ENCODE measurements around the gene IGF2BP2.
A peak's percentile ranks its signal among the peaks of the same experiment; 100 is the strongest.
"Not testable (repeated sequence)": the region's sequence is repeated elsewhere in the genome, so short reads cannot be mapped to it uniquely, and the experiment has no call there.

Gene IGF2BP2

DNA sequence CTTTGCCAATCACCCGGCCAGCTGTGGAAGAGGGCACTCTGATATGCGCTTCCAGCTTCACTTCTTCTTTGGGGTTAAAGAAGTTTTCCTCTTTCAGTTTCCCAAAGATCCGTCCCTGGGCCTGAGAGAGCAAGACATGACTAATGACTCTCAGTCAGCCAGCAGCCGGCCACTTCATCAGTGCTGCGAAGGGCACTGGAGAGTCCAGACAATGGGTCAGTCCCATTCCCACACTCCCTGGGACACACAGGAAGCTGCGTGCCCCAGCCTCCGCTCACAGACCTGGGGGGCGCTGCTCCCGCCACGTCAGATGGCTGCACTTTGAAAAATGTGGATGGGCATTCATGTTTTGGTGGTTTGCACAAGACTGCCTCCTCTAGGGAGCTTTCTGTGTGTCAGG, 175.4 kb downstream of the IGF2BP2 start:
- DNase-seq (ENCODE audit: insufficient read length): no peak
- TF ChIP-seq TAF1 (IDR thresholded peaks at IDR 0.05; ENCODE audit: borderline replicate concordance, low read depth, low read length) (no peak), POLR2A (IDR thresholded peaks at IDR 0.05; ENCODE audit: low read depth, low read length) (no peak), POLR2AphosphoS5 (IDR thresholded peaks at IDR 0.05; ENCODE audit: low read depth, low read length) (no peak)
- FAIRE-seq: no peak

DNA sequence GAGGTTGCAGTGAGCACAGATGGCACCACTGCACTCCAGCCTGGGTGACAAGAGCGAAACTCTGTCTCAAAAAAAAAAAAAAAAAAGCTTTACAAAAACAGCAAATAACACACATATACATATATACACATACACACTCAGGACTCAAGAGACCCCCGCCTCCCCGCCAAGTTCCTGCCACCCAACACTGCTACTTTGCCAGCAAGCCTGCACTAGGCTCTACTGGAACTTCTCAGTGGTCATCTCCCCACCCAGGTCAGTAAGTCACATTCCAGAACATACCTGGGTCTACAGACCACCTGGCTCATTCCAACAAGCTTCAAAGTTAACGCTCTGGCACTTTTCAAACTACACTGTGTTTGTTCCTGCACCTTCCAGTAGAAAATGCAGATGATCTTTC, 176.4 kb downstream of the IGF2BP2 start:
- FAIRE-seq: no peak
- DNase-seq (ENCODE audit: insufficient read length): no peak
- TF ChIP-seq POLR2AphosphoS5 (IDR thresholded peaks at IDR 0.05; ENCODE audit: low read depth, low read length) (no peak), POLR2A (IDR thresholded peaks at IDR 0.05; ENCODE audit: low read depth, low read length) (no peak), TAF1 (IDR thresholded peaks at IDR 0.05; ENCODE audit: borderline replicate concordance, low read depth, low read length) (no peak)

DNA sequence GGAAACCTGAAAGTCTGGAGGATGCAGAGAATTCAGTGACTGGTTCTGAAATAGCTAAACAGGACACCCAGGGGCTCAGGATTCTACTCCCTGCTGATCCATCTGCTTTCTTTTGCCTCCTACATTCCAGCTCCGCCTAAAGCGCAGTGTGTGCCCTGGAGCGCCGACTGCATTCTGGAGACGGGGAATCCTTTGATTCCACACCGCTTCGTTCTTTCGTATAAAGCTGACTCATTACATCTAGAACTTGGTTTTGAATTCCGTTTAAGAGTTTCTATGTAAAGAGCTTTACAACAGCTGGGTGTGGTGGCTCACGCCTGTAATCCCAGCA, 177.0 kb downstream of the IGF2BP2 start:
- FAIRE-seq (no peak), DNase-seq (ENCODE audit: insufficient read length) (no peak)
- no peak for TF ChIP-seq POLR2AphosphoS5 (IDR thresholded peaks at IDR 0.05; ENCODE audit: low read depth, low read length)
- no peak for TF ChIP-seq POLR2A (IDR thresholded peaks at IDR 0.05; ENCODE audit: low read depth, low read length)
- TF ChIP-seq TAF1 (IDR thresholded peaks at IDR 0.05; ENCODE audit: borderline replicate concordance, low read depth, low read length): no peak

DNA sequence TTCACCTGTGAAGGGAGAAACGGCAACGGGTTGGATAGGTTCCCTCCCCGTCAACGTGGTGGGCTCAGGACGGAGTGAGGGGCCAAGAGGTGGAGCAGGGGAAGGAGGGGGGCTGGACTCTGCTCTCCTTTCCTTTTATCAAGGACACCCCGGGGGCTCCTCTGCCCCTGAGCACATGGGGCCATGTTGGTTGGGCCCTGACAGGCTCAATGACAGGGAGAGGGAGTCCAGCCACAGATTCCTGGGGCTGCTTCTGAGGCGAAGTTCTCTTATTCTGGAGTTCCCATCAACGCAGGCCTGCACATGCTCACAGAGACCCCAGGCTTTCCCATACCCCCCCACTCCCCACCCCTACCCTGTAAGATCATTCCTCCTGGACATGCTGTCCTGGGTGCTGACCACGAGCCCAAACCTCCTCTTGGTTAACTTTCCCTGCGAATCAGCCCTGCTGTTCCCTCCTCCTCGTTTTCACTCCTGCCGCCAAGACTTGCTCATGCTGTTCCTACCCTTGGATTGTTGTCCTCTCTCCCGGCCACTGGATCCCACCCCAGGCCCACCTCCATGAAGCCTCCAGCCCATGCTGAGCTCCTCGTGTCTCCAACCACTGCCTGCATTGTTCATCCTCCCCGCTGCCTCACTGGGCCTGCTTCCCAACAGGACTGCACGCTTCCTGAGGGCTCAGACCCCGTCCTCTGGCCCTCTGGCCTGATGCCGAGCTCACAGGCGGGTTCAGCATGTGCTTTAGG, 177.5 kb downstream of the IGF2BP2 start:
- no peak for DNase-seq (ENCODE audit: insufficient read length)
- TF ChIP-seq POLR2A (IDR thresholded peaks at IDR 0.05; ENCODE audit: low read depth, low read length) (no peak), POLR2AphosphoS5 (IDR thresholded peaks at IDR 0.05; ENCODE audit: low read depth, low read length) (no peak), TAF1 (IDR thresholded peaks at IDR 0.05; ENCODE audit: borderline replicate concordance, low read depth, low read length) (no peak)
- FAIRE-seq: no peak

DNA sequence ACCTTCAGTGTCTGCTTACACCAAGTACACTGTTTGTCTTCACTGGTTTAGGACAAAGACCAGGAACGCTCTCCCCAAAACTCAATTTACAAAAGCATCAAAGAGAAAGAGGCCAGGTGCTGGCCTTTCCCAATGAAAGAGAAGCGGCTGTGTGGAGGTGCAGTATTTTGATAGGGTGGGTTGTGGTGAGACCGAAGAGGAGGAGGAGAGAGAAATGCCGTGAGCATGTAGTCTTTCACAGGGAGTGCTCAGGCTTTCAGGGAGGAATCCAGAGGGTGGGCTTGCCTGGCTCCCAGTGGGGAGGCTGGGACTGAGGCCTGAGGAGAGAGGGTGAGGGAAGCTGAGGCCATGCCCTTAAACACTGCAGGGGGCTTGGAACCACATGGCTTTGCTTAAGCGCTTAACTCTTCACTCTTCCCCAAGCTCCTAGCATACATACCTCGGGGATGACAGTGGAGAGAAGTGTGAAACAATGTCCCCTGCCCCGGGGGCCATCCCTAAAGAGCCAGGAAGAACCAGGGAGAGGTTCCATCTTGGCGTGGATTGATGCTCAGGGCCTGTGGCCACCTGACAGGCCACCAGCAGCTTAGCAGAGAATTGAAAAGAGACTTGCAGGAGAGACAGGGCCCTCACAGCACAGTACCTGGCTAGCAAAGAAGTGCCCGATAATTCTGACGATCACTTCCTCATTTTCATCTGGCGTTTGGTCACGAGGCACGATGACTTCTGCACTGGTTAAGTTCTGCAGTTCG, 178.3 kb downstream of the IGF2BP2 start:
- TF ChIP-seq POLR2AphosphoS5 (IDR thresholded peaks at IDR 0.05; ENCODE audit: low read depth, low read length) (no peak), POLR2A (IDR thresholded peaks at IDR 0.05; ENCODE audit: low read depth, low read length) (no peak), TAF1 (IDR thresholded peaks at IDR 0.05; ENCODE audit: borderline replicate concordance, low read depth, low read length) (no peak)
- FAIRE-seq (peak; percentile 81), DNase-seq (ENCODE audit: insufficient read length) (no peak)

DNA sequence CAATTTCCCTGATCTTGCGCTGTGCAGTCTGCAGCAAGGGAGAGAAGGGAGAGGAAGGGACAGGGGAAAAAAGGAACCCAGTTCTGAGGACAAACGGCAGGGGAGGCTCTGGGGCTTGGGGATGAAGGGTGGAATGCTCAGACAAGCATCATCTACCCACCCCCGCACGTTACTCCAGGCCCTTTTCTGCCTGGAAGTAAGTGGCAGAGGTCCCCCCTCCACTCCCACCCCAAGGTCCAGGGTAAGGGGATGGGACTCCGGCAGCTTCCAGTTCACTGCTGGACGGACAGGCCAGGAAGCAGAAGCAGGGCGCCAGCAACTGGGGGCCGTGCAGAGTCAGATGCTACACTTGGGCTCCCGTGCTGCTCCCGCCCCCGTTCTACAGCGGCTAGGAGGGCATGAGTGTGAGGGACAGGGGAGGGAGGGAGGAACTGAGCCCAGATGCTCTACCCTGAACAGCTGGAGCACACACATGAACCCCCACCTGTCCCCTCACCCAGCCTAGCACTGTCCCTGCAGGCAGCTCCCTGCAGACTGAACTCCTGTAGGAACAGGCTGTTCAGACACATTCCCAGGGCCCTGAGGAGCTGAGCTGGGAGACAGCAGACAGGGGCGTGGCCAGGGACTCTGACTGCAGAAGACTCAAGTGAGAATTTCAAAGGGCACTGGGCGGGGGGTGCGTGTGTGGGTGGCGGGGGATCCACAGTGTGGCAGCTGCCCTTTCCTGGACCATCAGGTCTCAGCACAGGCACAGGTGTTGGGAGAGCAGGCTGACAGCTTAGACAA, 179.1 kb downstream of the IGF2BP2 start:
- DNase-seq (ENCODE audit: insufficient read length) (no peak), FAIRE-seq (no peak)
- TF ChIP-seq TAF1 (IDR thresholded peaks at IDR 0.05; ENCODE audit: borderline replicate concordance, low read depth, low read length) (no peak), POLR2A (IDR thresholded peaks at IDR 0.05; ENCODE audit: low read depth, low read length) (no peak), POLR2AphosphoS5 (IDR thresholded peaks at IDR 0.05; ENCODE audit: low read depth, low read length) (no peak)

DNA sequence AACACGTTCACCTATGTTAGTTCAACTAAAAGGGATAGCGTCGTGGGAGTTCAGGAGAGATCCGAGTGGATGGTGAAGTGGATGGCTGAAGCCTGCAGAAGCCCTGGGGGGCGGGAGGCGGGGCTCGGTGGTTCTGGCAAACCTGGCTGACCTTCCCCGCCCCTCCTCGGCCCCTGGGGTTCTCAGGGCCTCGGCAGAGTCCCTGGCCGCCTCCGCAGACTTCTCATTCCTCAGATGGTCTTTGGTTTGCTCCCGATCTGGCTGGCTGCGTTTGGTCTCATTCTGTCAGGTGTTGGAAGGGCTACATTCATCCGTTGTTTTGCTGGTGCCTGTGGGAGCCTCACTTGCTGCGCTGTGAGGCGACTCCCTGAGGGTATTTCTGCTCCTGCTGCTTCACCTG, 179.7 kb downstream of the IGF2BP2 start:
- not testable (repeated sequence) for FAIRE-seq

DNA sequence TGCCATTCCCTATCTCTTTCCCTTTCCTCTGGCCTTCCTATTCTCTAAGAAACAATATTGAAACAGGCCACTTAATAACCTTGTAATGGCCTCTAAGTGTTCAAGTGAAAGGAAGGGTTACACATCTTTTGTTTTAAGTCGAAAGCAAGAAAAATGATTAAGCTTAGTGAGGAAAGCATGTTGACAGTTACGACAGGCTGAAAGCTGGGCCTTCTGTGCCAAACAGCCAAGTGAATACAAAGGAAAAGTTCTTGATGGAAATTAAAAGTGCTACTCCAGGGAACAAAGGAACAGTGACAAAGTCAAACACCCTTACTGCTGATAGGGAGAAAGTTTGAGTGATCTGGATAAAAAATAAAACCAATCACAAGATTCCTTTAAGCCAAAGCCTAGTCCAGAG, 184.5 kb downstream of the IGF2BP2 start:
- FAIRE-seq (no peak), DNase-seq (ENCODE audit: insufficient read length) (no peak)
- no peak for TF ChIP-seq POLR2A (IDR thresholded peaks at IDR 0.05; ENCODE audit: low read depth, low read length)
- TF ChIP-seq POLR2AphosphoS5 (IDR thresholded peaks at IDR 0.05; ENCODE audit: low read depth, low read length): no peak
- TF ChIP-seq TAF1 (IDR thresholded peaks at IDR 0.05; ENCODE audit: borderline replicate concordance, low read depth, low read length): no peak

More for the DNA sequence above, 179.7 kb downstream of the IGF2BP2 start:
- DNase-seq (ENCODE audit: insufficient read length): not testable (repeated sequence)

DNA sequence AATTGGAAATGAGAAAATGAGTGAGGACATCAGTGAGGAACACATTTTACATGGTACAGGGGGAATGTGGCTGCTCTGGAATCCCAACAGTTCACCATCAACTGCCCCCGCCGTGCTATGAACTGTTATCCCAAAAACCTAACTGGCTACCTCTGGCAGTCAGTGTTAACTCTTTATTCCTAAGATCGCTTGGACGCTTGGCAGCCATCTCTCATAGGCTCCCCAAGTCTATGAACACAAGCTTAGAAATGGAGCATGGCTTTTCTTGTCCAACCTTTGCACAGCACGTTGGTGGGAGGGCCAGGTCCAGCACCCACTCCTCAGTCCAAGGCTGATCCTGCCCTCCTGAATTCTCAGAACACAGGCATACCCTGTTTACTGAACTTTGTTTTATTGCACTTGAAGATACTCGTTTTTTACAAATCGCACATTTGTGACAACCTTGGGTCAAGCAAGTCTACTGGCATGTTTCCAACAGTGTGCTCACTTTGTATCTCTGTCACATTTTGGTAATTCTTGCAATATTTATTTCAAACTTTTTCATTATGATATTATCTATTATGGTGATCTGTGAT, 185.1 kb downstream of the IGF2BP2 start:
- no peak for FAIRE-seq
- TF ChIP-seq POLR2A (IDR thresholded peaks at IDR 0.05; ENCODE audit: low read depth, low read length) (no peak), TAF1 (IDR thresholded peaks at IDR 0.05; ENCODE audit: borderline replicate concordance, low read depth, low read length) (no peak)

DNA sequence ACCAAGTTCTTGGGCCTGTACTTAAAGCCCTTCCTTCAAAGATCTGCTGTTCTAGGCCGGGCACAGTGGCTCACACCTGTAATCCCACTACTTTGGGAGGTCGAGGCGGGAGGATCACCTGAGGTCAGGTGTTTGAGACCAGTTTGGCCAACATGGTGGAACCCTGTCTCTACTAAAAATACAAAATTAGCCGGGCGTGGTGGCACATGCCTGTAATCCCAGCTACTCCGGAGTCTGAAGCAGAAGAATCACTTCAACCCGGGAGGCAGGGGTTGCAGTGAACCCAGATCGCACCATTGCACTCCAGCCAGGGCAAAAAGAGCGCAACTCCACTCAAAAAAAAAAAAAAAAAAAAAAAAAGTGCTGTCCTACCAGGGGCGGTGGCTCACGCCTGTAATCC, 186.2 kb downstream of the IGF2BP2 start:
- not testable (repeated sequence) for FAIRE-seq; DNase-seq (ENCODE audit: insufficient read length)

More for the DNA sequence above, 185.1 kb downstream of the IGF2BP2 start:
- no peak for DNase-seq (ENCODE audit: insufficient read length)

DNA sequence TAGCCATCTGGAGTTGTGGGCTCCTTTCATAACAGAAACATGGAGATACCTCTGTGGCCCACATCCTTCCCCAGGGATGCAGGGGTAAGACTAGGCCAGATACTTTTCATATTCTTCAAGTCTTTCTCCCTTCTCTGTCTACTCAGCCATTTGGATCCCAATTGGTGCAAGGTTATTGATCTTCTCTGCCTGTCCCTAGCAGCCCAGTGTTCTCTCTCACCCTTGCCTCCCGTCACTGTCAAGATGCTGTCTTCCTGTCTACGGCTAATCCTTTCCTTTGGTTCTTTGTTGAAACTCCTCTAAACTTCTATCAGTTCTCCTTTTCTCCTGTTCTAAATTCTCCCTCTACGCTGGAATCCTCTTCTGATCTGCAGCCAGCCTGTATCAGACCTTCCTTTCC, 187.5 kb downstream of the IGF2BP2 start:
- DNase-seq (ENCODE audit: insufficient read length): no peak
- TF ChIP-seq POLR2AphosphoS5 (IDR thresholded peaks at IDR 0.05; ENCODE audit: low read depth, low read length) (no peak), TAF1 (IDR thresholded peaks at IDR 0.05; ENCODE audit: borderline replicate concordance, low read depth, low read length) (no peak), POLR2A (IDR thresholded peaks at IDR 0.05; ENCODE audit: low read depth, low read length) (no peak)
- FAIRE-seq: no peak

DNA sequence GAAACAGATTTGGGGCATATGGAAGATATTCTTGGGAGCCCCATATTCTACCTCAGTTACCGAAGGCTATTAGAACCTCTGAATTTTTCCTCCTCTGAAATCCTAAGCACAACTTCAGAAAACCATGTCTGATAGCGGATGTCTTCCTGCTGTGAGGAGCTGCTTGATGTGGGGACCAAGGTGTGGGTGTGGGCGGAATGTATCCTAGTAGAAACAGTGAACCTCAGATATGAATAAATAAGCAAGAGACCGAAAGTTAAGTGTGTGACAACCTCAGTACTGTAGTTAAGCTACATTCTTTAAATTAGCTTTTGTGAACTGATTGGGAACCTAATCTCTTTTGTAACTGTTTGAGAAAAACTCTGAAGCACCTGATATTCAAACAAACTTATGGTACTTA, 191.8 kb downstream of the IGF2BP2 start:
- FAIRE-seq: no peak
- TF ChIP-seq POLR2A (IDR thresholded peaks at IDR 0.05; ENCODE audit: low read depth, low read length): no peak
- no peak for TF ChIP-seq POLR2AphosphoS5 (IDR thresholded peaks at IDR 0.05; ENCODE audit: low read depth, low read length)
- TF ChIP-seq TAF1 (IDR thresholded peaks at IDR 0.05; ENCODE audit: borderline replicate concordance, low read depth, low read length): no peak
- DNase-seq (ENCODE audit: insufficient read length): no peak

Measured in GM12892 (cell line).